Hematopoietic multipotent progenitor cell (in vitro differentiated cells): ENCODE results near the gene HAPLN3. TPM values are rescaled to one million over a fixed set of nuclear protein-coding genes. Genes with fewer than 3 reads are reported as not detected.
A peak's percentile ranks its signal among the peaks of the same experiment; 100 is the strongest.

Source experiments
- DNase-seq, 3 donors: peaks; one replicate each; pipeline ENCODE4 v3.0.0-alpha.2; 2011 to 2015; ENCODE audit warnings: low read depth in 2 of 3, low spot score in 2 of 3
- total RNA-seq: library from RNA; depleted of rRNA; stranded (reverse); fragments of >200 nt; gene quantifications from one replicate; pipeline ENCODE4 v1.2.3, GENCODE V29; 2012

Gene HAPLN3
- total RNA-seq, 1 donor, result 15.1 TPM

DNA sequence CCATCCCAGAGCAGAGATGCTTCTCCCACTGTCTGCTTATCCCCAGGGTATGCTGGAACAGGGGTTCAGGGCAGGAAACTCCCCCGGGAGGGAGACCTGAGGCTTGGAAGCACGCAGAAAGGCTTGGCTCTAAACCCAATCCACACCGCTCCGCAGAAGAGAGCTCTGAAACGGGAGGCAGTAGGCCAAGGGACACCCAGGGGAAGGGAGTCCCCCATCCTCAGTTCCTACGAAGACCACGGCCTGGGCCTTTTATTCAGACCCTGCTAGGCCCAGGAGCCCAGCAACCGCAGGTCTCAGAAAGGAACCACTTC is 1.8 kb upstream of the HAPLN3 start:
- no peak for DNase-seq

DNA sequence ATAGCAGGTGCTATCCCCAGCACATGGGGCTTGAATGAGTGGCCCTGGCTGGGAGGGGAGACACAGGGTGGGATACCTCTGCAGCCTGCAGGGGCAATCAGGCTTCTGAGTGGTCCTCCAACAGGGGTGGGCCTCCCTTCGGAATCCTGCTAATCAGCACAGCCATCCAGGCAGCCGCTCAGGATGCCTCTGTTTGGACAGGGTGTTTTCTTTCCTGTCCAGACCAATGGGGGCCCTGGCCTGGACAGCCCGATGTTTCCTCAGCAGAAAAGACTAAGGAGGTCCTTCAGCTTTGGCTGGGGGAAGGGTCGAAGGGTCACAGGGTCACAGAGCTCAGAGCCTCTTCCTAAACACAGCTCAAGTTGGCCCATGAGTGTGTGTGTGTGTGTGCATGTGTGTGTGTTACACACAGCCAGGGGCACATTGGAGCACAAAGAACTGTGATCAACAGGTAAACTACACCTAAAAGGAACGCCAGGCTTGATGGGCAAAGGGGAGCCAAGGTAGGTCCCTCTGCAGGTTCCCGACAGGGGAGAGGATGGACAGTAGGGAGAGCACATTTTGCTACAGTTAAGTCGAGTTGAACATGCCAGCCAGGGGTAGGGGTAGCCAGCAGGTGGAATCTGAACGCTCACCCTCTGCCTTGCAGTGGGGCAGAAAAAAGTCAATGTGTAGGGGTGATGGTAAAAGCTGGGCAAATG is 1.1 kb upstream of the HAPLN3 start:
- no peak for DNase-seq

DNA sequence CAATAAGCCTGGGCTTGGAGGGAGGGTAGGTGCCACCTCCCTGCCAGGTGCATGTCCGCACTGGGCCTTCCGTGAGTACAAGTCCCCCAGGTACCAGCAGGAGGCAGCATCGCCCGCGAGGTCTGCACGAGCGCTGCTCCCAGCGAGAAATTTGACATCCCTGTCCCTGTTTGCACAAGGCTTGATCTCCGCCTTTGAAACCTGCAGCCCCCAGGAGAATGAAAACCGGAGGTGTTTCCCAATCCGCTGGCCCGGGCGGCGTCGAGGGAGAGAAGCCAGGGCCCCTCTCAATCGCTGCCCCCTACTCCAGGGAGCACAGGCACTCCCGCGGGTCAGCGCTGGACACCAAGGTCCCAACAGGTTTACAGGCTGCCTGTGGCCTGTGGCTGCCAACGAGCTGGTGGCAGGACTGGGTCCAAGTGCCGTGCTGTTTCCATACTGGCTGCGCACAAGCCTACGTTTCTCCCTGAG is 961 bp downstream of the HAPLN3 start:
- peak; percentile 53 to 65 (median 58) for DNase-seq

DNA sequence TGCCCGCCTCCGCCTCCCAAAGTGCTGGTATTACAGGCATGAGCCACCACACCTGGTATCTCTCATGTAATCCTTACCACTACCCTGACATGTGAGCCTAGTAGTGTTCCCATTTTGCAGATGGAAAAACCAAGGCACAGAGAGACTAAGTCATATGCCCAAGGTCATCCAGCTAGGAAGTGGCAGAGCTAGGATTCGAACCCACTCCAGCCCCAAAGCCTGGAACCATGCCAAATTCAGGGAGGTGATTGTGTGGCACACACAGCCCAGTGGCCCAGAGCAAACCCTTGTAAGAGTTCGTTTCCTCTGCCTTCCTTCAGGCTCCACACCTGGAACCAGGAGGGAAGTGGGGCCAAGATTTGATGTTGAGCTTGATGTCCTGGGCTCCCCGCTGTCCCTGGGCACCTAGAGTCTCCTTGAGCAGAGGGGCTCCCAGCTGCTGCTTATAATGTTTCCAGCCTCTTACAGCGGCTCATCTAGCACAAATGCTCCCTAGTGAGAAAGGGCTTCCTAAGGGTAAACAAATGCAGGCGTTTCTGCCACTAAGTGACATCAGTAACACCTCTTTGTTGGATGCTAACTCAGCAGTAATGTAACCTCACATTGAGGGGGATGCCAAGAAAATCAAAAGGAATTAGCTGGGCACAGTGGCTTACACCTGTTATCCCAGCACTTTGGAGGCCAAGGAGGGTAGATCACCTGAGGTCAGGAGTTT is 3.6 kb downstream of the HAPLN3 start:
- DNase-seq, result no peak

DNA sequence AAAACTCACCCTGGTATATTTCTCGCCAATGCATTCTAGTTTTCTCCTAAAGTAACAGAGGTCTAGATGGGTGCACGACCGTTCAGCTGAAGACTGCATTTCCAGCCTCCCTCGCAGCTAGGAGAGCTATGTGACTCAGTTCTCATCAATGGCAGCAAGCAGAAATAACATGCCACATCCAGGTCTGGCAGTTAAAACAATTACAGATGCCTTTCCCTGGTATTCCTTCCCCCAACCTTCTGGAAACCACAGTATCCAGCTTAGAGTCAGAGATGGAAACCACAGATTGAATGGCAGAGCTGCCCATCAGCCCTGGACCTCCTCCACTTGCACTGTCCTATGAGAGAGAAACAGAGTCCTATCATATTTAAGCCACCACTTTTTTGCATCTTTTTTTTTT is 4.8 kb downstream of the HAPLN3 start:
- no peak for DNase-seq

DNA sequence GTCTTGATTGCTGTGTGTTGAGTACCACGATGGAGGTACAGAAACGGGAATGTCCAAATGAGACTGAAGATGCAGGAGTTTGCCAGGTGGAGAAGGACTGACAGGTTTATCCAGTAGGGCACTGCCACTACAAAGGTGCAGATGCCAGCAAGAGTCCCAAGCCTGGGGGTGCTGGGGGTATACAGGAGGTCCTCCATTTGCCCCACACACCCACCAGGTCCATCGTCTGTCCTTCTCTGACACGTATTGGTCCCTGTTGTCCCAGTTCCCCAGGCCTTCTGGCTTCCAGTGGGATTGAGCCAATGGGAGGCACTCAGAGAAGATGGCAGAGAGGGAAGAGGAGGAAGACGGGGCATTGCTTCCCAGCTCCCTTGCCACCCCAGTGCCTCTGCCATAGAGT is 6.6 kb downstream of the HAPLN3 start:
- no peak for DNase-seq

DNA sequence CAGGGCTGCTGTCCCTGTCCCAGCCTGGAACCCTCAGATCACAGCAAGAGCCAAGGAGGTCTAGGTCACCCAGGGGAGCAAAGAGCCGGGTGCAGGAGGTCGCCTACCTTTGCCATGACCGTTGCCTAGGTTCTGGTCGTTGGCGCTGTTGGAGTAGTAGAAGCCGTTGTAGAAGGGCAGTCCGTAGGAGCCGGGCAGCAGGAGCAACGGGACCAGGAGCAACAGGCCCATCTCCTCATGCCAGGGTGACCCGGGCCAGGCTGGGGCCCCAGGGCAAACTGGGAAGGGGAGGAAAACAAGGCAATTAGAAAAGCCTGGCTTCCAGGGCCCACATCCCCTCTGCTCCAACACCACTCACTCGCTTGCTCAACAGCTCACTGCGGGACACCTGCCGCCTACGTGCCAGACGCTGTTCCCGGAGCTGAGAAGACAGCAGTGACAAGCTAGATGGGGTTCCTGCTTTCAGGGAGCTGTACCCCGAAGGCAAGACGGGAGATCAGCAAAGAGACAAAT is 8.2 kb downstream of the HAPLN3 start:
- no peak for DNase-seq

DNA sequence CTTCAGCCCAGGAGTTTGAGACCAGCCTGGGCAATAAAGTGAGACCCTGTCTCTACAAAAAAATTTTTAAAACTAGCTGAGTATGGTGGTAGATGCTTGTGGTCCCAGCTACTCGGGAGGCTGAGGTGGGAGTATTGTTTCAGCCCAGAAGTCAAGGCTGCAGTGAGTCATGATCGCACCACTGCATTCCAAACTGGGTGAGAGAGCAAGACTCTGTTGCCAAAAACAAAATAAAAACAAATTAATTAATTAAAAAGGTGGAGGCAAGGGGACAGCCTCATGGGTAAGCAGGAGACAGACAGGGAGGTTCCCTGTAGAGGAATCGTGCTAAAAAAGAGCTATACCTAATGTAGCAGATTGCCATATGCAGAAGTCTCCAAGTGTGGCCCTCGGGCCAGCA is 12.6 kb downstream of the HAPLN3 start:
- no peak for DNase-seq

DNA sequence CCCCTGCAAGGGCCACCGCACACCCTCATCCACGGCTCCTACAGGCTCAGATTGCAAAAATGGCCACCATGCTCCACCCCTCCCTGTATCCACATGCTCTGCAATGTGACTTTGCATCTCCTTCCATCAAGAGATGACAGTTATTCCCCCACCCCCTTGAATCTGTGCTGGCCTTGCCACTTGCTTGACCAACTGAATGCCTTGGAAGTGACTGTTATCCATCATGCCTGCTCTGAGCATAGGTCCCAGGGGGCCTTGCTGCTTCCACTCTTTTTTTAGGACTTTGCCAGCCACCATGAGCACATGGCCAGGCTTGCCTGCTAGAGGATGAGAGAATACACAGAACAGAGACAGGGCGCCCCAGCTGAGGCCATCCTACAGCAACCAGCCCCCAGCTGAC is 13.6 kb downstream of the HAPLN3 start:
- no peak for DNase-seq

DNA sequence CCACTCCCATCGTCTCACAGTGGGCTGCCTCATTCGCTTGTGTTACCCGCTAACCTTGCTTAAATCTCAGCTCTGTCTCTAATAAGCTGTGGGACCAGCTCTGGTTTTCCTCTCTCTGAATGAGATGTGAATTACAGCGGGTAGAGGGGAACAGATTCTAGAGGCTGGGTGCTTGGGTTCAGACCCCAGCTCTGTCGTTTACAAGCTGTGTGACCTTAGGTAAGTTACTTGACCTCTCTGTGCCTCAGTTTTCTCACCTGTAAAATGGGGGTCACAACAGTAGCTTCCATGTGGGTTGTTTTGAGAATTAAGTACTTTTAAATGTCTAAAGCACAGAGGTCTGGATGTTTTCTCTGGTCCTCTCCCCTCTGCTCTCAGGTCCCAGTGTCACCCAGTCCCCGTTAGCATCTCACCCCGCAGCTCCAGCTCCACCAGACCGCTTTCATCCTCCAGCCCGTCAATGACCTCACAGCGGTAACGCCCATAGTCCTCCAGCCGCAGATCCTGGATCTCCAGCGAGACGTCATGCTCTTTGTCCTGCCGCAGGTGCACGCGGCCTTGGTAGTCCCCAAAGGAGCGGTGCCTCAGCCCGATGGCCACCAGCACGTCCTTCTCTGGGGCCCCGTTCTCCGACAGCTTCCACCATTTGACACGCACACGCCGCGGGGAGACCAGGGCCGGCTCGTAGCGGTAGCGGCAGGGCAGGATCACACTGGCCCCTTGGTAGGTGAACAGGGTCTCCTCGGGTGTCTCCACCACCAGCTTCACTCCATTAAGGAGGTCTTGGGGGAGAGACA is 14.2 kb downstream of the HAPLN3 start:
- DNase-seq, result no peak

DNA sequence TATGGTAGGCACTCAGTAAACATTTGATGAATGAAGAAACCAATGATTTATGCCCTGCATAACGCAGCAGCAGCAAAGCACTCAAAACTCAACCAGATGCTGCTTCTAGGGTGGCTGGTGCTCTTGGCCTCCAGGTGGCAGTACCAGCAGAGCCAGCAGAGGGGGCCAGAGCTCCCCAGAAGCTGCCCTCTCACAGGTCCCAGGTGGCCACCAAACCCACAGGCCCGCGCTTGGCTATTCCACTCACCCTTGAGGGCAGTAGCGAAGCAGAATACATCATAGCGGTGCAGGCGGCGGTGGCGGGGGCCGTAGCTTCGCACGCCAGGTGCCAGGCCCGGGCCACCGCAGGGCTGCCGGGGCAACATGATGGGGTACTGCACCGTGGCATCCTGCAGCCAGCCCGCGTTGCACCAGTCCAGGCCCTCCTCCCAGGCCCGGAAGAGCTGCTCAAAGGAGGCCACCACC is 16.6 kb downstream of the HAPLN3 start:
- peak in 2 of 3 donors; percentile 35 to 52 for DNase-seq

DNA sequence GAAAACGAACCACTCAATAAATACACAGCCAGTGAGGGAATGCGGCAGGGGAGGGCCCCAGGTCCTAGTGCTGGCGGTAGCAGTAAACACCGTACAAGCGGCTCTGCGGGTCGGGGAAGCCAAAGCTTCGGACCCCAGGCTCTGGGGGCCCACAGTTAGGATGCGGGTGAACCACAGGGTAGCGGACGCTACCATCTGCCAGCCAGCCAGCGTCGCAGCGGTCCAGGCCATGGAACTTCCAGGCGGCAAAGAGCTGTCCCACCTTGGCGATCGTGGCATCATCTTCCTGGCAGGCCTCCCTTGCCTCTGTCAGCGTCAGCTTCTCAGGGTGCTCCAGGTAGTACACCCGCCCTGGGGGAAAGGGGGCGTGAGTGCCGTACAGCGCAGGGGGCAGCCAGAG is 17.4 kb downstream of the HAPLN3 start:
- DNase-seq, result no peak

DNA sequence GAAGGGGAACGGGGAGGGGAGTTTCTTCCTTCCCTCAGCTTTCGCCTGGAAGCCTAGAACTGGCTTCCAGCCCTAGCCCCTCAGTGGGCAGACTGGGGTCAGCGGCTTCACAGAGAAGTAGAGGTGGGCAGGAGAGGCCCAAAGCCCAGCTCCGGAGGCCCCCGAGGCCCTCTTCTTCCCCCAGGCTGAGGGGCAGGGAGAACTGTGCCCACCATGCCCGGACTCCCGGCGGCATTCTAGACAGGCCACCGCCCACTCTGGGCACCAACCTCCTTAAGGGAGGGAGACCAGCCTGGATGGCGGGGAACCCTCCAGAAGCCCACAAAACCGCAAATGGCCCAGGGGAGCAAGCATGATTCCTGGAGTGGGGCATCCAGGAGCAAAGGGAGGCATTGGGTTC is 17.9 kb downstream of the HAPLN3 start:
- DNase-seq, result no peak

DNA sequence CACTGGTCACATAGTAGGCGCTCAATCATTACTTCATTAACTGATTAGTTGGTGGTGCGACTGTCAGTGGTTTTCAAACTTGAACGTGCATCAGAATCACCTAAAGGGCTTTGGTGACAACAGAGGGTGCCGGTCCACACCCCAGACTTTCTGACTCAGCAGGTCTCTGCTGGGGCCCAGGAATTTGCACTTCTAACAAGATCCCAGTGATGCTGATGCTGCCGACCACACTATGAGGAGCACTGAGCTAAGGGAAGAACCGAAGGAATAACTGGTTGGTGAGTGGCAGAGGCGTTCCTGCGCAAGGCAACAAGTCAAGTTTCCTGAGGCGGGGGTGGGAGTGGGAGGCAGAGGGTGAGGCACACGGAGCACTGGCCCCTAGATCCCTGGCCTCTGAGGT is 18.8 kb downstream of the HAPLN3 start:
- no peak for DNase-seq

DNA sequence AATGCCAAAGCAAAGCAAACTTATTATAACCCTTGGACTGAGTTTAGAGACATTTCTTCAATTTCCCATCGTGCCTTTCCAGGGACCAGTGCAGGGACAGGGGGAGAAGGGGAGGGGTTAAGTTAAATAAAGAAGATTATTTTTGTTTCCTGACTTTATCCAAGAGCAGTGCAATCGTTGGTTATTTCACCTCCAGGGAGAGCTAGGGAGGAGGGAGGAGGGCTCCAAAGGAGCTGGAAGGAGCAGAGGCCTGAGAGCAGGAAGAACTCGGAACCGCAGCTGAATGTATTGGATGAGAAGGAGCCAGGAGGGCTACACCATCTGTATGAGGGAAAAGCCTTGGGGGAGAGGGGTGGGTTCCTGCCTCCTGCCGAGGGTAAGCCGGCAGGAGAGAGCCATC is 20.7 kb downstream of the HAPLN3 start:
- no peak for DNase-seq

DNA sequence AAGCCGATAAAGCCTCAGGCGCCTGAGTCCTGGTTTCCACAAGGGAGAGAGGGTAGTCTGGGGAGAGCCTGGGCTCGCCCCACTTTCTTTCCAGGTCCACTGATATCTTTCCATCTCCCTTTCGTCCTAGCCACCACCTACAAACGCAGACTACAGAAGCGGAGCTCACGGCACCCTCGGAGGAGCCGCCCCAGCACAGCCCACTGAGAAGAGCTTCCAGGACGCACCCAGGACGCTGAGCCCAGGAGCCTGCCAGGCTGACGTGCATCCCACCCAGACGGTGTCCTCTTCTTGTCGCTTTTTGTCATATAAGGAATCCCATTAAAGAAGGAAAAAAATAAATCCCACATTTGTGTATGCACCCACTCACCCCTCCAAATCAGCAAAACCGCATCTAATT is 21.1 kb downstream of the HAPLN3 start:
- no peak for DNase-seq

DNA sequence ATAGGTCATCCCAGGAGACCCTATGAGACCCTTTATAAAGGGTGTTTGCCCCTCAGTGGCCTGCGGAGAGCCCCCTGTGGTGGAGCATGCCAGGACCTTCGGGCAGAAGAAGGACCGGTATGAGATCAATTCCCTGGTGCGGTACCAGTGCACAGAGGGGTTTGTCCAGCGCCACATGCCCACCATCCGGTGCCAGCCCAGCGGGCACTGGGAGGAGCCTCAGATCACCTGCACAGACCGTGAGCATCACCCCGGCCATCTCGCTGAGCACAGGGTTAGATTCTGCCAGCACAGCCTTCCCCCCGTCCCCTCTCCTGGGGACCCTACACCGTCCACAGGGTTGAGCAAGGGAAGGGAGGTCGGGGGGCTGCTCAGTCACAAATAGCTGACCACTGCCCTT is 21.6 kb downstream of the HAPLN3 start:
- no peak for DNase-seq

DNA sequence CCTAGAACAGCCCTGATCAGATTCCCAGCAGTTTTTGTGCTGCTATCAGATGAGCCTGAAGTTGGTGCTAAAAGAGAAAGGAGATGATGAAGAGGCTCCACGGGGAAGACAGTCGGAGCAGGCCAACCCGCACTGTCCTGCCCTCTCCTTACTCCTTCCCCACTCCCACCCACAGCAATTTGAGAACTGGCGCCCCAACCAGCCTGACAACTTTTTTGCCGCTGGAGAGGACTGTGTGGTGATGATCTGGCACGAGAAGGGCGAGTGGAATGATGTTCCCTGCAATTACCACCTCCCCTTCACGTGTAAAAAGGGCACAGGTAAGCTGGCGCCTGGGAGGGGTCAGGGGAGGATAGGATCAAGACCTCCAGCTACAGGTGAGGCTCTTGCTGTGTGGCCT is 22.6 kb downstream of the HAPLN3 start:
- DNase-seq, result no peak

DNA sequence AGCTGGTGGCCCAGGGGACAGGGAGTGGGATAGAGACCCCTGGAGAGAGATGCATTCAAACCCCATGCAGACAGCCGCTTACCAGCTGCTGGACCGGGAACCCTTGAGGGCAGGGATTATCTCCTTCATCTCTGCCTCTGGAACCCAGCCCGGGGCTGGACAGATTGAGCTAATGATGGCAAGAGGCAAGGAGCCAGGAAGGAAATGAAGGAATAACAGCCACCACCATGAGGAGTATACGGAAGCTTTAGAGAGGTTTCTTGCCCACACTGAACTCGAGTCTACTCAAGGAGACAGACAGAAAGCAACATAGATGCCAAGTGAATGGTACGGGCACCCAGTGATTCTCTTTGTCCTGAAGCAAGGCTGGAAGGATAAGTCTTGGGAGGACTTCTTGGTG is 23.2 kb downstream of the HAPLN3 start:
- DNase-seq, result no peak

DNA sequence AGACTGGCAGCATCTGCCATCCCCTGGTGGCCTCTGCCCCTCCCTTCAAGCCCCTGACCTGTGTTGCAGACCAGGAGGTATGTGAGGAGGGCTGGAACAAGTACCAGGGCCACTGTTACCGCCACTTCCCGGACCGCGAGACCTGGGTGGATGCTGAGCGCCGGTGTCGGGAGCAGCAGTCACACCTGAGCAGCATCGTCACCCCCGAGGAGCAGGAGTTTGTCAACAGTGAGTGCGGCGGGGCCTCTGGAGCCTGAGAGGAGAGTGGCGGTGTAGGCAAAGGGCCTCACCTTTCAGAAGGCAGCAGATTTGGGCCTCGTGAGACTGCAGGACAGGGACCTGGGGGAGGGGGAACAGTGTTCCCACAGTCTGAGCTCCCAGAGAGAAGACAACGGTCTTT is 24.0 kb downstream of the HAPLN3 start:
- no peak for DNase-seq

DNA sequence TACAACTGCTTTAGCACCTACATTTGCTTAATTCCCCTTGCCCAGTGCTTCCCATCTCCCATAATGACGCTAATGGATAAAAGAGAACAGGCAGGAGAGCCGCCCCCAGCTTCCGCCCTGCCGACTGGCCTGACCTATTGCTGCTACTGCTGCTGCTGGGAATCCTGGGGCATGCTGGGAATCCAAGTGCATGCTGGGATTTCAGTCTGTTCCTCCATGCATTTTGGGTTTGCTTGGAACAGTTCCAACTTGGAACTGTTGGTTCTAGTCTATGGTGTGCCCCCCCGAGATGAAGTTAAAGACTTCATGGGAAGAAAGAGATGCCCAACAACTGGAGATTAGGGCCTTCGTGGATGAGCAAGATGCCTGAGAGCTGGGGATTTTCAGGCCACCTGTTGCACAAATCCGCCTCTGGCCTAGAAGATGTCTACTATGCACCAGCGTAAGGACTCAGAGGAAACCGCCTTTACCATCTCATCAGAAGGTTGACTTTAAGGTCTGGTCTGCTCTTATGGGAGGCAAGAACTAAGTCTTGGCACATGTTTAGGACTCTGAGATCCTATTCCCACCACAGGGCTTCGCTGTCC is 29.0 kb downstream of the HAPLN3 start:
- DNase-seq, result no peak
